ENCODE data around the gene CD5L. TPM values are rescaled to one million over a fixed set of nuclear protein-coding genes. Genes with fewer than 3 reads are reported as not detected.

The CD5L gene
- total and polyA plus RNA-seq, 2 donors (not counting 1 experiment from before 2014, with no cell fraction given) = 0.17 TPM; not detected in 1

- H3K9me3 Mint-ChIP-seq (ENCODE audit: insufficient read depth) = no peaks in the 10 kb centered on the region
- Histone ChIP-seq H3K79me2 (ENCODE audit: control insufficient read depth, insufficient read depth, low read length) (peaks cover 3% of the 10 kb centered on the region), H4K20me1 (ENCODE audit: control insufficient read depth, insufficient read depth, low read length, poor library complexity, severe bottlenecking) (no peaks in the 10 kb centered on the region), H3K9me3 (ENCODE audit: control extremely low read depth in 1 of 3, control insufficient read depth in 2 of 3, insufficient read depth in 1 of 3, low read length in 2 of 3) (no peaks in the 10 kb centered on the region), H3K9ac (ENCODE audit: low read length) (no peak overlapping the region), H3K36me3 (replicated peaks in 1 of 2; ENCODE audit: control extremely low read depth in 1 of 2, control insufficient read depth in 1 of 2, extremely low read depth in 1 of 2, insufficient read depth in 2 of 2, low read length in 1 of 2) (no peaks in the 10 kb centered on the region), H3K4me2 (replicated peaks; ENCODE audit: low read depth, low read length, poor library complexity, severe bottlenecking) (peak overlapping the region; percentile 32), H3K27ac (ENCODE audit: low read length in 2 of 2) (peak overlapping the region in 1 of 2 donors; percentile 53), H3K4me3 (ENCODE audit: control extremely low read depth in 1 of 5, extremely low read depth in 1 of 5, insufficient read depth in 1 of 5, low read depth in 2 of 5, low read length in 4 of 5) (no peak overlapping the region), H3K4me1 (ENCODE audit: control insufficient read depth in 2 of 2, insufficient read depth in 2 of 2, low read length in 2 of 2) (peaks cover 39 to 42% of the 10 kb centered on the region in 2 donors), H2AFZ (ENCODE audit: insufficient read depth, low read depth, low read length, poor library complexity, severe bottlenecking) (peak overlapping the region; percentile 23), H3K27me3 (replicated peaks in 1 of 4; ENCODE audit: control extremely low read depth in 1 of 4, control insufficient read depth in 3 of 4, insufficient read depth in 4 of 4, low read length in 3 of 4) (no peaks in the 10 kb centered on the region)
- intact Hi-C loops (cut with micrococcal nuclease) = no loop called here
- POLR2A ChIA-PET = no interaction called here
- TF ChIP-seq CTCF (IDR thresholded peaks at IDR 0.05) = no peak
- no peak for TF ChIP-seq EZH2 (IDR thresholded peaks at IDR 0.05; ENCODE audit: borderline replicate concordance, insufficient read depth, low read depth, low read length, poor library complexity, severe bottlenecking)
- ATAC-seq (ENCODE audit: low read depth) (no peak), DNase-seq (no peak)
- no peak overlapping the region for H3K4me3 Mint-ChIP-seq
- no peaks in the 10 kb centered on the region for H3K27me3 Mint-ChIP-seq
- CTCF ChIA-PET = interaction anchor here (0.6 to 1.5 kb wide), 3 partner anchors 10 to 148 kb away, joined by 3 to 4 read pairs (median 3); no protein-coding TSS in a partner anchor
- H3K27ac Mint-ChIP-seq = no peak overlapping the region
- peaks cover 51% of the 10 kb centered on the region for H3K4me1 Mint-ChIP-seq
Measured at GRCh38 chr1:157838966-157839365, 2.6 kb downstream of the CD5L start.

- peak overlapping the region; percentile 63 for H3K27ac Mint-ChIP-seq
- intact Hi-C loops (cut with micrococcal nuclease) = no loop called here
- CTCF ChIA-PET = interaction anchor here (0.7 to 1.2 kb wide), 2 partner anchors 17 to 28 kb away, joined by 3 to 4 read pairs; no protein-coding TSS in a partner anchor
Measured at GRCh38 chr1:157834430-157834829, 7.2 kb downstream of the CD5L start.

More at GRCh38 chr1:157834430-157834829, 7.2 kb downstream of the CD5L start:
- Histone ChIP-seq H3K27me3 (replicated peaks in 1 of 4; ENCODE audit: control extremely low read depth in 1 of 4, control insufficient read depth in 3 of 4, insufficient read depth in 4 of 4, low read length in 3 of 4) (no peaks in the 10 kb centered on the region), H4K20me1 (ENCODE audit: control insufficient read depth, insufficient read depth, low read length, poor library complexity, severe bottlenecking) (no peaks in the 10 kb centered on the region), H3K79me2 (ENCODE audit: control insufficient read depth, insufficient read depth, low read length) (peaks cover 6% of the 10 kb centered on the region), H3K4me1 (ENCODE audit: control insufficient read depth in 2 of 2, insufficient read depth in 2 of 2, low read length in 2 of 2) (peaks cover 28 to 32% of the 10 kb centered on the region in 2 donors), H3K9me3 (ENCODE audit: control extremely low read depth in 1 of 3, control insufficient read depth in 2 of 3, insufficient read depth in 1 of 3, low read length in 2 of 3) (no peaks in the 10 kb centered on the region), H3K9ac (ENCODE audit: low read length) (no peak overlapping the region), H3K27ac (ENCODE audit: low read length in 2 of 2) (no peak overlapping the region), H3K4me2 (replicated peaks; ENCODE audit: low read depth, low read length, poor library complexity, severe bottlenecking) (no peak overlapping the region), H2AFZ (ENCODE audit: insufficient read depth, low read depth, low read length, poor library complexity, severe bottlenecking) (no peak overlapping the region), H3K36me3 (replicated peaks in 1 of 2; ENCODE audit: control extremely low read depth in 1 of 2, control insufficient read depth in 1 of 2, extremely low read depth in 1 of 2, insufficient read depth in 2 of 2, low read length in 1 of 2) (no peaks in the 10 kb centered on the region), H3K4me3 (ENCODE audit: control extremely low read depth in 1 of 5, extremely low read depth in 1 of 5, insufficient read depth in 1 of 5, low read depth in 2 of 5, low read length in 4 of 5) (no peak overlapping the region)
- DNase-seq (no peak), ATAC-seq (ENCODE audit: low read depth) (no peak)
- WGBS (ENCODE audit: insufficient coverage) = 91% methylated on average over 12 of the region's 12 CpGs
- Mint-ChIP-seq H3K27me3 (no peaks in the 10 kb centered on the region), H3K4me3 (no peak overlapping the region), H3K4me1 (peaks cover 50% of the 10 kb centered on the region), H3K9me3 (ENCODE audit: insufficient read depth) (no peaks in the 10 kb centered on the region)
- POLR2A ChIA-PET = interaction anchor here (0.8 kb wide), 1 partner anchor 14 kb away, joined by 3 read pairs; no protein-coding TSS in a partner anchor
- no peak for TF ChIP-seq CTCF (IDR thresholded peaks at IDR 0.05)
- no peak for TF ChIP-seq EZH2 (IDR thresholded peaks at IDR 0.05; ENCODE audit: borderline replicate concordance, insufficient read depth, low read depth, low read length, poor library complexity, severe bottlenecking)

All from B cell (primary cell).